Measurements from ENCODE around the gene RAPSN.

GRCh38 chr11:47413908-47414684 is 34.8 kb downstream of the RAPSN start:
- TF ChIP-seq EZH2 (IDR thresholded peaks at IDR 0.05; ENCODE audit: borderline replicate concordance, insufficient read depth, low read depth, low read length, poor library complexity, severe bottlenecking) (no peak), CTCF (IDR thresholded peaks at IDR 0.05) (no peak)
